Astrocyte of the spinal cord (primary cell): Measurements from ENCODE around the gene LIX1.

Experiments
- DNase-seq: peaks from one replicate; pipeline ENCODE4 v3.0.0; 2011; ENCODE audit warnings: low read depth, low spot score
- H3K4me3 ChIP-seq: 2 replicates; pipeline ENCODE4 v1.5.1; 2011; ENCODE audit warnings: low read depth, mild to moderate bottlenecking, low read length, moderate library complexity
- CTCF ChIP-seq: IDR thresholded peaks from 2 replicates; pipeline ENCODE4 v1.5.1; 2012; ENCODE audit warnings: low read depth, mild to moderate bottlenecking, low read length, inconsistent platforms
- in situ Hi-C: cut with HindIII; loops from 2 replicates; pipeline ENCODE4 v1.10.0; 2017; ENCODE audit warnings: low sequenced_read_pairs

Gene LIX1

GRCh38 chr5:97046270-97046982 is 96.0 kb downstream of the LIX1 start:
- peak; percentile 36 for DNase-seq
- no peak overlapping the region for H3K4me3 ChIP-seq
- in situ Hi-C loops = no loop called here
- TF ChIP-seq CTCF = no peak

- in situ Hi-C loops = no loop called here
- DNase-seq = no peak
- TF ChIP-seq CTCF = peak; percentile 33
- no peak overlapping the region for H3K4me3 ChIP-seq
Measured at GRCh38 chr5:97044052-97044451, 98.4 kb downstream of the LIX1 start.

- DNase-seq = no peak
- no peak for TF ChIP-seq CTCF
- no peak overlapping the region for H3K4me3 ChIP-seq
- in situ Hi-C loops = no loop called here
Measured at GRCh38 chr5:97043511-97043910, 98.9 kb downstream of the LIX1 start.

GRCh38 chr5:97042996-97043395 is 99.4 kb downstream of the LIX1 start:
- in situ Hi-C loops = no loop called here
- H3K4me3 ChIP-seq = no peak overlapping the region
- no peak for TF ChIP-seq CTCF

More at GRCh38 chr5:97042996-97043395, 99.4 kb downstream of the LIX1 start:
- no peak for DNase-seq
